ENCODE data around the gene ICAM4. TPM values are rescaled to one million over a fixed set of nuclear protein-coding genes. Genes with fewer than 3 reads are reported as not detected.

Gene ICAM4
- total and polyA plus RNA-seq, 2 of the 13 experiments (the other 11 are each of a cell fraction or from before 2014, with no cell fraction given), result 2.9 to 4.0 TPM

- TF ChIP-seq ZNF367 (CRISPR knock-in tag; IDR thresholded peaks at IDR 0.05; ENCODE audit: borderline replicate concordance) (no peak), PTBP1 (IDR thresholded peaks at IDR 0.05; ENCODE audit: low read depth, low read length, poor library complexity, severe bottlenecking) (no peak), IRF1 (CRISPR knock-in tag; IDR thresholded peaks at IDR 0.05; ENCODE audit: low read depth) (no peak), RAD51 (IDR thresholded peaks at IDR 0.05; ENCODE audit: borderline replicate concordance) (no peak), ZNF570 (CRISPR knock-in tag; IDR thresholded peaks at IDR 0.05; ENCODE audit: borderline replicate concordance) (no peak), SNAPC5 (CRISPR knock-in tag; IDR thresholded peaks at IDR 0.05; ENCODE audit: borderline replicate concordance) (no peak), THAP11 (CRISPR knock-in tag; IDR thresholded peaks at IDR 0.05) (no peak), HOXD1 (CRISPR knock-in tag; IDR thresholded peaks at IDR 0.05) (no peak), ESRRA (CRISPR knock-in tag; IDR thresholded peaks at IDR 0.05; ENCODE audit: low read depth) (no peak), ZNF552 (CRISPR knock-in tag; IDR thresholded peaks at IDR 0.05; ENCODE audit: borderline replicate concordance) (no peak), TBX3 (IDR thresholded peaks at IDR 0.05; ENCODE audit: borderline replicate concordance) (peak; percentile 96), ZFP37 (CRISPR knock-in tag; IDR thresholded peaks at IDR 0.05; ENCODE audit: borderline replicate concordance) (0 out of 2 replicates have a peak, but pooled peaks have one; percentile 33), ZMAT5 (CRISPR knock-in tag; IDR thresholded peaks at IDR 0.05; ENCODE audit: borderline replicate concordance, low read depth) (no peak), ZBTB49 (CRISPR knock-in tag; IDR thresholded peaks at IDR 0.05; ENCODE audit: borderline replicate concordance) (no peak), ZNF841 (CRISPR knock-in tag; IDR thresholded peaks at IDR 0.05; ENCODE audit: borderline replicate concordance) (no peak), ZNF143 (CRISPR knock-in tag; IDR thresholded peaks at IDR 0.05) (no peak), ZNF576 (CRISPR knock-in tag; IDR thresholded peaks at IDR 0.05) (no peak), ZNF614 (CRISPR knock-in tag; IDR thresholded peaks at IDR 0.05; ENCODE audit: borderline replicate concordance) (no peak), JARID2 (CRISPR knock-in tag; IDR thresholded peaks at IDR 0.05; ENCODE audit: insufficient replicate concordance) (no peak), ZZZ3 (CRISPR knock-in tag; IDR thresholded peaks at IDR 0.05; ENCODE audit: borderline replicate concordance) (no peak), ZNF660 (CRISPR knock-in tag; IDR thresholded peaks at IDR 0.05; ENCODE audit: borderline replicate concordance, low read depth) (no peak), ZNF431 (CRISPR knock-in tag; IDR thresholded peaks at IDR 0.05; ENCODE audit: borderline replicate concordance, low read depth) (peak; percentile 56; the same call in 1 of the 2 replicates), POGK (CRISPR knock-in tag; conservative IDR thresholded peaks at IDR 0.05) (no peak), ZNF235 (CRISPR knock-in tag; IDR thresholded peaks at IDR 0.05; ENCODE audit: borderline replicate concordance) (no peak)
Measured at GRCh38 chr19:10238172-10238783, 48.5 kb upstream of the ICAM4 start (continued).
